Measurements from ENCODE around the gene FGF5.

DNA sequence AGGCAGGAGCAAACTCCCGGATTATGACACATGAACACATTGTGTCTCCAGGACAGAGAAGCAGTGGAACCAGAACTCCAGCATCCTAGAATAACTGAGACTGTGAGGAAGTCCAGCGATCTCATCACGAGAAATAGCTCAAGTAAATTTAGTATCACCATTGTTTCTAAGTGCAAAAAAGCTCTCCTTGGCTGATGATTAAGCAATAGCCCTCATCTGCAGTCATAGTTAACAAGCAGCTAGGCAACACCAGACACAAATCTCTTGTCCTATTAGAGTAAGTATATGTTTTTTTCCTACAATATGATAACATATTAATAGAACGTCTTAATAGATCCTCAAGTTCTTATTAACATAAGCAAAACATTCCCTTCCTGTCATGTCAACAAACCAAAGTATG is 66.7 kb downstream of the FGF5 start:
- no peak for TF ChIP-seq MAX (IDR thresholded peaks at IDR 0.05)
- TF ChIP-seq, protein P1, sequence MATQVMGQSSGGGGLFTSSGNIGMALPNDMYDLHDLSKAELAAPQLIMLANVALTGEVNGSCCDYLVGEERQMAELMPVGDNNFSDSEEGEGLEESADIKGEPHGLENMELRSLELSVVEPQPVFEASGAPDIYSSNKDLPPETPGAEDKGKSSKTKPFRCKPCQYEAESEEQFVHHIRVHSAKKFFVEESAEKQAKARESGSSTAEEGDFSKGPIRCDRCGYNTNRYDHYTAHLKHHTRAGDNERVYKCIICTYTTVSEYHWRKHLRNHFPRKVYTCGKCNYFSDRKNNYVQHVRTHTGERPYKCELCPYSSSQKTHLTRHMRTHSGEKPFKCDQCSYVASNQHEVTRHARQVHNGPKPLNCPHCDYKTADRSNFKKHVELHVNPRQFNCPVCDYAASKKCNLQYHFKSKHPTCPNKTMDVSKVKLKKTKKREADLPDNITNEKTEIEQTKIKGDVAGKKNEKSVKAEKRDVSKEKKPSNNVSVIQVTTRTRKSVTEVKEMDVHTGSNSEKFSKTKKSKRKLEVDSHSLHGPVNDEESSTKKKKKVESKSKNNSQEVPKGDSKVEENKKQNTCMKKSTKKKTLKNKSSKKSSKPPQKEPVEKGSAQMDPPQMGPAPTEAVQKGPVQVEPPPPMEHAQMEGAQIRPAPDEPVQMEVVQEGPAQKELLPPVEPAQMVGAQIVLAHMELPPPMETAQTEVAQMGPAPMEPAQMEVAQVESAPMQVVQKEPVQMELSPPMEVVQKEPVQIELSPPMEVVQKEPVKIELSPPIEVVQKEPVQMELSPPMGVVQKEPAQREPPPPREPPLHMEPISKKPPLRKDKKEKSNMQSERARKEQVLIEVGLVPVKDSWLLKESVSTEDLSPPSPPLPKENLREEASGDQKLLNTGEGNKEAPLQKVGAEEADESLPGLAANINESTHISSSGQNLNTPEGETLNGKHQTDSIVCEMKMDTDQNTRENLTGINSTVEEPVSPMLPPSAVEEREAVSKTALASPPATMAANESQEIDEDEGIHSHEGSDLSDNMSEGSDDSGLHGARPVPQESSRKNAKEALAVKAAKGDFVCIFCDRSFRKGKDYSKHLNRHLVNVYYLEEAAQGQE (IDR thresholded peaks at IDR 0.05; ENCODE audit: low read depth): no peak

All from Ishikawa (cell line).